Activated CD8-positive, alpha-beta T cell treated with anti-CD3 and anti-CD28 coated beads for 36 hours (primary cell): ENCODE measurements around the gene SYNDIG1. TPM values are rescaled to one million over a fixed set of nuclear protein-coding genes. Genes with fewer than 3 reads are reported as not detected.

Experiments used
- ATAC-seq: fragments of 200-7000 bp; cut with Tn5 transposase; one replicate; pipeline ENCODE4 v1.10.0; 2021; ENCODE audit warnings: mild to moderate bottlenecking, moderate library complexity
- CTCF ChIA-PET: fragments of 350-600 bp; sonication (Branson Sonifier 250); formaldehyde crosslinking; loops from one replicate; lab custom pipeline; 2021; ENCODE audit warnings: antibody characterized with exemption; lab: Charles Lee
- POLR2A ChIA-PET: fragments of 350-600 bp; sonication (Branson Sonifier 250); formaldehyde crosslinking; loops from one replicate; lab custom pipeline; 2021; ENCODE audit warnings: antibody characterized with exemption; lab: Charles Lee
- DNase-seq: peaks from one replicate; pipeline ENCODE4 v3.0.0-alpha.2; 2020
- H3K27ac Mint-ChIP-seq: one replicate; pipeline ENCODE4 v1.8.0; 2021; ENCODE audit warnings: mild to moderate bottlenecking, mixed read lengths
- H3K27me3 Mint-ChIP-seq: one replicate; pipeline ENCODE4 v1.8.0; 2021; ENCODE audit warnings: mixed read lengths
- H3K36me3 Mint-ChIP-seq: one replicate; pipeline ENCODE4 v1.8.0; 2021; ENCODE audit warnings: low read depth, mixed read lengths
- H3K4me1 Mint-ChIP-seq: one replicate; pipeline ENCODE4 v1.8.0; 2021; ENCODE audit warnings: low read depth, mixed read lengths
- H3K4me3 Mint-ChIP-seq: one replicate; pipeline ENCODE4 v1.8.0; 2021; ENCODE audit warnings: mild to moderate bottlenecking, moderate library complexity, mixed read lengths
- H3K9me3 Mint-ChIP-seq: one replicate; pipeline ENCODE4 v1.8.0; 2021; ENCODE audit warnings: mixed read lengths
- intact Hi-C: fragments of 100-400 bp; cut with micrococcal nuclease; formaldehyde crosslinking; loops from one replicate; pipeline ENCODE4 v1.10.0; 2022
- total RNA-seq, 2 experiments: library from RNA; stranded (reverse); gene quantifications; one replicate each; pipeline ENCODE4 v1.2.3, GENCODE V29; 2021
- TF ChIP-seq, protein P1 (sequence below): fragments of 200-600 bp; IDR thresholded peaks from one replicate; pipeline ENCODE4 v1.8.0; 2022; ENCODE audit warnings: antibody characterized with exemption, mild to moderate bottlenecking

SYNDIG1 gene
- total RNA-seq, 2 experiments from 2014 or later, result not detected

DNA sequence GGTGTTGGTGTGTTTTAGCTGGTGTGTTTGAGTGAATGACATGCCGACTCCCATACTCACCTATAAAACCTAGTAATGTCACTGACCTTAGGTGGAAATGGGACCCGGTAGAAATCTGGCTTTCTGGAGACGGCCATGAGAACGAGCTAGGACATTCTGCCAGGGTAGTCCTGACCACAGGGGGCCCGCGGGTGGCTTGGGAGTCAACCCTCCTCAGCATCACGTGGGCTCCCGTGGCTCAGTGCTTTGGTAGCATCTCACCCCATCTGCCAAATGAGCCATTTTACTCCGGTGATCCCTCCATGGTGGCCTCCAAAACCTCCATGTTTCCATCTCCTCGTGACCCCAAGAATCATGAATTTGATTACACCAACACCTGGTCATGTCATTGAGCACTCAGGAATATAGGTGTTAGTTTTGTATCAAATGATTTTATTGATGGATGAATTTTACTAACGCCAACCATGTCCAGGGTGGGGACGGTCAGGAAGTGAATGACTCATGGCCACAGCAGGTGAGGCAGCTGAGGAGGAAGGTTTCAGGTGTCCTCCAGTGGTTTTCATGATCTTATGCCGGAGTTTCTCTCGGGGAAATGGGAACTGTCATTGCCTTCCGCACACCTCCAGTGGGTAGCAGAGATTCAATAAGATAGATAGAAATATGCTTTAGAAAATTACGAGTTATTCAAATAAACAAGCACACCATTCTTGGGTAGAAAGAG lies 195.0 kb downstream of the SYNDIG1 start:
- Mint-ChIP-seq H3K4me1 (no peaks in the 10 kb centered on the region), H3K27me3 (no peaks in the 10 kb centered on the region), H3K4me3 (no peak overlapping the region), H3K36me3 (no peaks in the 10 kb centered on the region), H3K27ac (no peak overlapping the region), H3K9me3 (no peaks in the 10 kb centered on the region)
- intact Hi-C loops, result no loop called here
- POLR2A ChIA-PET, result no interaction called here
- DNase-seq (no peak), ATAC-seq (no peak)
- CTCF ChIA-PET, result no interaction called here
- TF ChIP-seq, protein P1, sequence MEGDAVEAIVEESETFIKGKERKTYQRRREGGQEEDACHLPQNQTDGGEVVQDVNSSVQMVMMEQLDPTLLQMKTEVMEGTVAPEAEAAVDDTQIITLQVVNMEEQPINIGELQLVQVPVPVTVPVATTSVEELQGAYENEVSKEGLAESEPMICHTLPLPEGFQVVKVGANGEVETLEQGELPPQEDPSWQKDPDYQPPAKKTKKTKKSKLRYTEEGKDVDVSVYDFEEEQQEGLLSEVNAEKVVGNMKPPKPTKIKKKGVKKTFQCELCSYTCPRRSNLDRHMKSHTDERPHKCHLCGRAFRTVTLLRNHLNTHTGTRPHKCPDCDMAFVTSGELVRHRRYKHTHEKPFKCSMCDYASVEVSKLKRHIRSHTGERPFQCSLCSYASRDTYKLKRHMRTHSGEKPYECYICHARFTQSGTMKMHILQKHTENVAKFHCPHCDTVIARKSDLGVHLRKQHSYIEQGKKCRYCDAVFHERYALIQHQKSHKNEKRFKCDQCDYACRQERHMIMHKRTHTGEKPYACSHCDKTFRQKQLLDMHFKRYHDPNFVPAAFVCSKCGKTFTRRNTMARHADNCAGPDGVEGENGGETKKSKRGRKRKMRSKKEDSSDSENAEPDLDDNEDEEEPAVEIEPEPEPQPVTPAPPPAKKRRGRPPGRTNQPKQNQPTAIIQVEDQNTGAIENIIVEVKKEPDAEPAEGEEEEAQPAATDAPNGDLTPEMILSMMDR, result no peak

- no peaks in the 10 kb centered on the region for H3K9me3 Mint-ChIP-seq
- no peak overlapping the region for H3K4me3 Mint-ChIP-seq
- intact Hi-C loops, result no loop called here
- no peak overlapping the region for H3K27ac Mint-ChIP-seq
- ATAC-seq, result no peak
- no peak for DNase-seq
- no peaks in the 10 kb centered on the region for H3K27me3 Mint-ChIP-seq
- TF ChIP-seq, protein P1, result no peak
- H3K4me1 Mint-ChIP-seq, result no peaks in the 10 kb centered on the region
- ChIA-PET CTCF (no interaction called here), POLR2A (no interaction called here)
- no peaks in the 10 kb centered on the region for H3K36me3 Mint-ChIP-seq
Measured at GRCh38 chr20:24665196-24665595, 195.8 kb downstream of the SYNDIG1 start.

- no peak for DNase-seq
- intact Hi-C loops, result no loop called here
- ChIA-PET POLR2A (no interaction called here), CTCF (no interaction called here)
- Mint-ChIP-seq H3K36me3 (no peaks in the 10 kb centered on the region), H3K27ac (no peak overlapping the region), H3K27me3 (no peaks in the 10 kb centered on the region), H3K9me3 (no peaks in the 10 kb centered on the region), H3K4me3 (no peak overlapping the region), H3K4me1 (no peaks in the 10 kb centered on the region)
- ATAC-seq, result no peak
- TF ChIP-seq, protein P1, result no peak
Measured at GRCh38 chr20:24665741-24666191, 196.3 kb downstream of the SYNDIG1 start.

GRCh38 chr20:24667689-24668383 lies 198.4 kb downstream of the SYNDIG1 start:
- Mint-ChIP-seq H3K9me3 (no peaks in the 10 kb centered on the region), H3K27ac (no peak overlapping the region), H3K4me3 (no peak overlapping the region), H3K36me3 (no peaks in the 10 kb centered on the region), H3K4me1 (no peaks in the 10 kb centered on the region), H3K27me3 (no peaks in the 10 kb centered on the region)
- POLR2A ChIA-PET, result no interaction called here
- intact Hi-C loops, result no loop called here
- CTCF ChIA-PET, result no interaction called here
- TF ChIP-seq, protein P1, result no peak
- no peak for ATAC-seq
- no peak for DNase-seq

DNA sequence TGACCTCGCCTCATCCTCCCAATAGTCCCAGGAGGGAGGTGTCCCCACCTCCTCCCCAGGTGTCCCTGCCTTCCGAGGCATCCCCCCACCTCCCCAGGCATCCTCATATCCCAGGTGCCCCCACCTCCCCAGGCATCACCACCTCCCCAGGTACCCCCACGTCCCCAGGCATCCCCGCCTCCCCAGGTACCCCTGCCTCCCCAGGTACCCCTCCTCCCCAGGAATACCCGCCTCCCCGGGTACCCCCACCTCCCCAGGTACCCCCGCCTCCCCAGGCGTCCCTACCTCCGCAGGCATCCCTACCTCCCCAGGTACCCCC lies 198.9 kb downstream of the SYNDIG1 start:
- DNase-seq (no peak), ATAC-seq (no peak)
- intact Hi-C loops, result no loop called here
- POLR2A ChIA-PET, result no interaction called here
- Mint-ChIP-seq H3K36me3 (no peaks in the 10 kb centered on the region), H3K4me3 (no peak overlapping the region), H3K27me3 (no peaks in the 10 kb centered on the region), H3K9me3 (no peaks in the 10 kb centered on the region), H3K27ac (no peak overlapping the region), H3K4me1 (no peaks in the 10 kb centered on the region)
- CTCF ChIA-PET, result no interaction called here
- TF ChIP-seq, protein P1, result no peak
